Ovary (tissue), 3 donors: ENCODE results near the gene OR5H6.

ENCODE experiments used
- CTCF ChIP-seq, 3 donors: fragments of 450-650 bp in 2 of 3; fragments of 200-600 bp in 1 of 3; IDR thresholded peaks; one replicate each; pipeline versions ENCODE4 v1.5.1 to v1.8.0; 2016 to 2022; ENCODE audit warnings: antibody characterized with exemption in 3 of 3, mild to moderate bottlenecking in 1 of 3
- POLR2A ChIP-seq: fragments of 450-650 bp; IDR thresholded peaks from one replicate; pipeline ENCODE4 v1.6.1; 2017; ENCODE audit warnings: antibody characterized with exemption, mild to moderate bottlenecking, moderate library complexity
- donor health status: DM: no; HTN: no; CAD: no.

GRCh38 chr3:98246142-98246541, 17.9 kb upstream of the OR5H6 start:
- no peak for TF ChIP-seq POLR2A
- no peak for TF ChIP-seq CTCF (IDR thresholded peaks at IDR 0.05)
